Measurements from ENCODE around the gene RFX4.

- TF ChIP-seq EP300 (IDR thresholded peaks at IDR 0.05), result no peak
- TF ChIP-seq POLR2A (IDR thresholded peaks at IDR 0.05; ENCODE audit: low read depth), result no peak
- no peak for TF ChIP-seq CTCF (IDR thresholded peaks at IDR 0.05)
Measured at GRCh38 chr12:106671840-106672239, 89.0 kb downstream of the RFX4 start.
